T-helper 2 cell treated with Interferon-gamma antibody and Interleukin-4, amounts not matched to agents 5 μg/mL and 100 μg/mL, for 36 hours (primary cell): ENCODE data around the gene EXOC2.

Experiments used
- DNase-seq: peaks from one replicate; pipeline ENCODE4 v3.0.0; 2021; ENCODE audit warnings: low spot score
- H3K27ac Mint-ChIP-seq: one replicate; pipeline ENCODE4 v1.8.0; 2021; ENCODE audit warnings: mild to moderate bottlenecking, mixed read lengths
- H3K27me3 Mint-ChIP-seq: one replicate; pipeline ENCODE4 v1.8.0; 2021; ENCODE audit warnings: low read depth, mixed read lengths
- H3K36me3 Mint-ChIP-seq: one replicate; pipeline ENCODE4 v1.8.0; 2021; ENCODE audit warnings: low read depth, mixed read lengths
- H3K4me1 Mint-ChIP-seq: one replicate; pipeline ENCODE4 v1.8.0; 2021; ENCODE audit warnings: low read depth, mixed read lengths
- H3K4me3 Mint-ChIP-seq: one replicate; pipeline ENCODE4 v1.8.0; 2022; ENCODE audit warnings: mild to moderate bottlenecking, moderate library complexity, mixed read lengths
- H3K9me3 Mint-ChIP-seq: one replicate; pipeline ENCODE4 v1.8.0; 2021; ENCODE audit warnings: mixed read lengths

Gene EXOC2

DNA sequence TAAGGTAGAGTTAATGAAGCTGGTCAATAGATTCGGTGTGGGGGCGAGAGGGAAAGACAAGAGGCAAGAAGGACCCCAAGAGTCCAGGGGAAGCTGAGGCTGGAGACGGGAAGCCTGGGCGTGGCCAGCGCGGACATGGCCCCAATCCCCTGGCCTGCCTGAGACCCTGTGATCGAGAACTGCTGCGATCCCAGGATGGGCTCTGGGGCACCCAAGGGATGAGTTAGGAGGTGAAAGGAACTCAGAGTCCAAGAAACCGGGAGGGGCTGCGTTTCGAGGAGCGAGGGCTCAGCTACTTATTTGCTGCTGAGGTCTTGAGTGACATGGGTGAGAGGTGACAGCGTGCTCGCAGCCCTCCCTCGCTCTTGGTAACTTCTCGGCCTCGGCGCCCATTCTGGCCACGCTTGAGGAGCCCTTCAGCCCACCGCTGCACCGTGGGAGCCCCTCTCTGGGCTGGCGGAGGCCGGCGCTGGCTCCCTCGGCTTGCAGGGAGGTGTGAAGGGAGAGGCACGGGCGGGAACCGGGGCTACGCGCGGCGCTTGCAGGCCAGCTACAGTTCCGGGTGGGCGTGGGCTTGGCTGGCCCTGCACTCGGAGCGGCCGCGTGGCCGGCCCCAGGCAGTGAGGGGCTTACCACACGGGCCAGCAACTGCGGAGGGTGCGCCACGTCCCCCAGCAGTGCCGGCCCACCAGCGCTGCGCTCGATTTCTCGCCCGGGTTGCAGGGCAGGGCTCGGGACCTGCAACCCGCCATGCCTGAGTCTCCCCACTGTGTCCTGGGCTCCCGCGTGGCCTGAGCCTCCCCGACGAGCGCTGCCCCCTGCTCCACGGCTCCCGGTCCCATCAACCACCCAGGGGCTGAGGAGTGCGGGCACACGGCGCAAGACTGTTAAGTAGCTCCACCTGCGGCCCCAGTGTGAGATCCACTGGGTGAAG is 243.2 kb downstream of the EXOC2 start:
- peaks cover 48% of the 10 kb centered on the region for H3K4me1 Mint-ChIP-seq
- H3K9me3 Mint-ChIP-seq, result peaks cover 3% of the 10 kb centered on the region
- DNase-seq, result no peak
- H3K27me3 Mint-ChIP-seq, result peaks cover 3% of the 10 kb centered on the region
- no peak overlapping the region for H3K4me3 Mint-ChIP-seq
- no peaks in the 10 kb centered on the region for H3K36me3 Mint-ChIP-seq
- H3K27ac Mint-ChIP-seq, result peak overlapping the region; percentile 45

DNA sequence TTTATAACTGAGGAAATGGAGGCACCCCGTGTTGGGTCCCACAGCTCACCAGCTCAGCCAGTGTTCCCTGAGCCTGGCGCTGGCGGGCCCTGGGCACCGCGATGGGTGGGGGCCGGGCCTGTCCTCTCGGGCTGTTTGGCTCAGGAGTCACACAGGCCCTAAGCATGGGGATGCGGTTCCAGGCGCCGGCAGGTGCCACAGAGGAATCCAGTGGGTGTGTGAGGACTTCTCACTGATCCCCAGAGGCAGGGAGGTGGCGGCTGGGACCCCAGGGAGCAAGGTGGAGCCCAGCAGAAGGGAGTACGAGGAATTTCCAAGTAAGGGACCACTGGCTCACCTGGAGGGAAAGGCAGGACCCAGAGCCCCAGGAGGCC is 243.9 kb downstream of the EXOC2 start:
- peaks cover 49% of the 10 kb centered on the region for H3K4me1 Mint-ChIP-seq
- H3K27me3 Mint-ChIP-seq, result no peaks in the 10 kb centered on the region
- DNase-seq, result no peak
- no peak overlapping the region for H3K27ac Mint-ChIP-seq
- no peak overlapping the region for H3K4me3 Mint-ChIP-seq
- no peaks in the 10 kb centered on the region for H3K36me3 Mint-ChIP-seq
- peaks cover 3% of the 10 kb centered on the region for H3K9me3 Mint-ChIP-seq

DNA sequence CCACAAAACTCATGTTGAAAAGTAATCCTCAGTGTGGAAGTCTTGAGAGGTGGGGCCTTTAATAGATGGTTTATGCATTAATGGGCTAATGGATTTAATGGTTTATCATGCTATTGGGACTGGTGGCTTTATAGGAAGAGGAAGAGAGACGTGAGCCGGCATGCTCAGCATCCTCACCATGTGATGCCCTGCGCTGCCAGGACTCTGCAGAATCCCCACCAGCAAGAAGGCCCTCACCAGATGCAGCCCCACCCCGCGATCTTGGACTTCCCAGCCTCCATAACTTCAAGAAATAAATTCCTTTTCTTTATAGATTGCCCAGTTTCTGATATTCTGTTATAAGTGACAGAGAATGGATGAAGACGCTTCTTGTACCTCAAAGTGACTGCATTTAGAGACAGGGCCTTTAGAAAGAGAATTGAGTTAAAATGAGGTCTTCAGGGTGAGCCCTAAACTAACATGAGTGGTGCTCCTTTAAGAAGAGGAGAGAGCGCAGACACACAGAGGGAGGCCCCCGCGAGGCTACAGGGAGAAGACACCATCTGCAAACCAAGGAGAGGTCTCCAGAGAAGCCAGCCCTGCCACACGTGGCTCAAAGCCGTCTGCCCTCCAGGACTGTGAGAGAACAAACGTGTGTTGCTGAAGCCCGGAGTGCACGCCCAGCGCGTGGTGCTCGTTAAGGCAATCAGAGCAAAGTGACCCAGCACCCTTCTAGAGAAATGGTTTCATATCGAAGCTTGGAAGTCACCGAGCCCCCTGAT is 244.5 kb downstream of the EXOC2 start:
- Mint-ChIP-seq H3K27ac (peak overlapping the region; percentile 92), H3K9me3 (peaks cover 3% of the 10 kb centered on the region), H3K4me1 (peaks cover 53% of the 10 kb centered on the region), H3K36me3 (no peaks in the 10 kb centered on the region), H3K4me3 (peak overlapping the region; percentile 77), H3K27me3 (no peaks in the 10 kb centered on the region)
- no peak for DNase-seq

DNA sequence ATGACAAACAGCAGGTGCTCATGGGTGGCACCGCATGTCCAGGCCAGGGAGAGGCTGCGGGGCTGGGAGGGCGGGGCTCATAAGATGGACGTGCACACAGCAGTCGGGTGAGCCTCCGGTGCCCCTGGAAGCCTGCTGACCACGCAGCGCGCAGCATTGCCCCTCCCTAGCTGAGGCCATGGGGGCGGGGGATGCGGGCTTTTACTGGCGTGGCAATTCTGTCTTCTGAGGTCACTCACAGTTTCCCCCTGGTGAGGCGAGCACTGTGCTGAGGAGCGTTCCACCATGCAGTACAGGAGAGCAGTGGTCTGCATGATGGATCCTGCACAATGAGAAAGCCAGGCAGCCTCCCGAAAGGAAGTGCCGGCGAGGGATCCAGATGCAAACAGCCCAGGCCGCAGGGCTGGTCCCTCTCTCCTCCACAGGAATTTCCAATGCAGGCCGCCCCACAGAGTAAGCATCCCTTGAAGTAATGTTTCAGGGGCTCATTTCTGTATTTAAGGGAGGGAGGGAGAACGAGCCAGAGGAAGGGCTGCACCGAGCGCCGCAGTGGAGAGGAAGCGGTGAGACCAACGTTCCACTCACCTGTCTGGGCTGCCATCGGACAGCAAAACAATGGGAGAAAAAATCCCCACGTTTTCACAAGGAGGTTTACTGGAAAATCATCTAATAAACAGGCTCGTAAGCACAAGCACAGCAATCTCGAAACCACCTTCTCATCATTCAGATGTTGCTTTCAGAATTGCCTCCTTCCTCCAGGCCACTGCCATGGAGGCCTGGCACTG is 245.4 kb downstream of the EXOC2 start:
- Mint-ChIP-seq H3K9me3 (peaks cover 3% of the 10 kb centered on the region), H3K27me3 (no peaks in the 10 kb centered on the region), H3K36me3 (no peaks in the 10 kb centered on the region), H3K27ac (peak overlapping the region; percentile 92), H3K4me3 (peak overlapping the region; percentile 77), H3K4me1 (peaks cover 56% of the 10 kb centered on the region)
- DNase-seq, result peak; percentile 38

DNA sequence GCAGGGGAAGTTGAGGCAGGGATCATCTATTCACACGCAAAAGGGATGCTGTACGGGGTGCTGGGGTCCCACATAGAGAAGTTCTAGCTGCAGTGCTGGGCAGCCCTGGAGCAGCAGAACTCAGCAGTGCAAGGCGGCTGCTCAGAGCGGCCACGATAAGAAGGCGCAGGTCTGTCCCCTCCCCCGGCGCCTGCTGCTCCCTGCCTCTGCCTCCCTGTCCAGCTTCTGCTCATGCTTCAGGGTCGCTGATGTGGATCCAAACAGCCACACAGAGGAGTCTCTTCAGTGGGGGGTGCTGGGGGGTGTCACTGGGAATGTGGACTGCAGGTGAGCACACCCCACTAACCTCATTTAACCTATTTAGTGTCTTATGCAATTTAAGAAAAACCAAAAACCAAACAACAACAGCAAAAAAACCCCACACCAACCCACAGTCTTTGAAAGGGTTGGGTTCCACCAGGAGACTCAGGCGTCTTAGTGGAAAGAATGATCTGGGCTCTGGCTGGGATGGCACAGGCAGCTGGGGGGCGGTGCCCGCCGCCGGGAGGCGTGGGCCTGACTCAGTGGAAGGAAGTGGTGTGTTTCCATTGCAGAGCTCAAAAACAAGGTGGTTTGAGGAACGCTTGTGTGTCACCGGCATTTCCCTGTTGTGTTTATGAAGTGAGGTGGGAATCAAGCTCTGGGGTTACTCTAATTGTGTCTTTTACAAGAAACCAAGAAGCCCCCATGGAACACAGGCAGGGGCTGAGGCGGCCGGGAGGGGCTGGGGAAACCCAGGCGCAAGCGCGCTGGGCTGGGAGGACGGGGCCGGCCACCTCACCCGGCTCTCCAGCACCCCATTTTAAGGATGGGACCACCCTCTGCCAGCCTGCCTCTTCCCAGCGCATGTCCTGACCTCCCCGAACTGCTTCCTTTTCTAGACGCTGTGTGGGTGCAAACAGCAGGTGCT is 246.2 kb downstream of the EXOC2 start:
- no peaks in the 10 kb centered on the region for H3K36me3 Mint-ChIP-seq
- peaks cover 3% of the 10 kb centered on the region for H3K9me3 Mint-ChIP-seq
- peak; percentile 97 for DNase-seq
- H3K27ac Mint-ChIP-seq, result peak overlapping the region; percentile 92
- H3K27me3 Mint-ChIP-seq, result no peaks in the 10 kb centered on the region
- peaks cover 56% of the 10 kb centered on the region for H3K4me1 Mint-ChIP-seq
- peak overlapping the region; percentile 77 for H3K4me3 Mint-ChIP-seq

GRCh38 chr6:445571-446417 is 247.1 kb downstream of the EXOC2 start:
- no peaks in the 10 kb centered on the region for H3K36me3 Mint-ChIP-seq
- peaks cover 58% of the 10 kb centered on the region for H3K4me1 Mint-ChIP-seq
- H3K4me3 Mint-ChIP-seq, result peak overlapping the region; percentile 77
- peak overlapping the region; percentile 92 for H3K27ac Mint-ChIP-seq
- DNase-seq, result no peak
- no peaks in the 10 kb centered on the region for H3K27me3 Mint-ChIP-seq
- H3K9me3 Mint-ChIP-seq, result peaks cover 3% of the 10 kb centered on the region

DNA sequence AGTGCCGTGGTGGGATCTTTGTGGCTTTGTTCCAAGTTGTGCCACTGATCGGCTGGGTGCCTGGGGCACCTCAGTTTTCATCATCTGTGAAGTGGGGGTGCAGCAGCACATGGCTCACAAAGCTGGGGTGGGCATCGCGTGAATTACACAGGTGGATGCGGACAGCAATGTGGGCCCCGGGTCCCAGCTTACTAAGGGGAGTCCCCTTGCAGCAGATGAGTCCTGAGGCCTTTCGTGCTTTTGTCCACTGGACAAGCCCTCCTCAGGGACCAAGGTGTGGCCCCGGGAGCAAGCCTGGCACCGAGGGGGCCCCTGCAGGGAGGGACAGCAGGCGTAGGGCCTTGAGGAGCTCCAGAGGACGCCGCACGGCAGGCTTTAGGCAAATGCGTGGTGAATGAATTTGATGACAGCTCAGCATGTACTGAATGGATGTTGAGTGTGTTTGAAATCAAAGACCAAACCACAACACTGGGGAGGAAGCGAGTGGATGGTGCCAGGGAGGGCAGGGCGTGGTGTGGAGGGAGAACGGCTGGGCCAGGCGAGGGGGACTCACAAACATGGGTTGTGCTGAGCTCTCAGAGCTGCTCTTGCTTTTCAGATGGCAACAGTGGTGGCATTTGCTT is 248.2 kb downstream of the EXOC2 start:
- Mint-ChIP-seq H3K27ac (peak overlapping the region; percentile 92), H3K4me1 (peaks cover 59% of the 10 kb centered on the region), H3K4me3 (peak overlapping the region; percentile 77), H3K9me3 (no peaks in the 10 kb centered on the region), H3K36me3 (no peaks in the 10 kb centered on the region), H3K27me3 (no peaks in the 10 kb centered on the region)
- peak; percentile 33 for DNase-seq

DNA sequence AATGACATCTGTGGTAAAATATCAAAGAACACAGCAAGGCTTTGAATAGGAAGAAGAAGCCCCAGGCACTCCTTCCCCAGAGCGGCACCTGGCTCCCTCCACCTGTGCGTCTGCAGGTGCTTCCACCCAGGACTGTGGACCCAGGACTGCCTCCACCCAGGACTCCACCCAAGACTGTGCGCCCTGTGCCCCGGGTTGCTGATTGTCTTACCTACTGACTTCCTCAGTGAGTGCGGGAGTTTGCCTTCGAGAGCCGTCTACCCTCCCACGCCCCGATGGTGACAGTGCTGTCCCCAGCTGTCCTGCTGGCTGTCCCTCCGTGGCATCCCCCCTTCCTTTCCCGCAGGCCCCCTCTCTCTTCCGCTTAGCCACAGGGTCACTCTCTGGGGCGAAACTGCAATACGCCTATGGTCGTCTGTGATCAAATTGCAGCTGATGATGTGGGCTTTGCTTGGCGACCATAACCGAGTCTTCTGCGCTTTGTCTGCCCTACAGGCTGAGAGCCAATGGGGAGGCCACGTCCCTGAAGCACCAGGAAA is 249.2 kb downstream of the EXOC2 start:
- Mint-ChIP-seq H3K27me3 (no peaks in the 10 kb centered on the region), H3K4me1 (peaks cover 52% of the 10 kb centered on the region), H3K27ac (peak overlapping the region; percentile 15), H3K4me3 (no peak overlapping the region), H3K36me3 (no peaks in the 10 kb centered on the region), H3K9me3 (no peaks in the 10 kb centered on the region)
- DNase-seq, result no peak

DNA sequence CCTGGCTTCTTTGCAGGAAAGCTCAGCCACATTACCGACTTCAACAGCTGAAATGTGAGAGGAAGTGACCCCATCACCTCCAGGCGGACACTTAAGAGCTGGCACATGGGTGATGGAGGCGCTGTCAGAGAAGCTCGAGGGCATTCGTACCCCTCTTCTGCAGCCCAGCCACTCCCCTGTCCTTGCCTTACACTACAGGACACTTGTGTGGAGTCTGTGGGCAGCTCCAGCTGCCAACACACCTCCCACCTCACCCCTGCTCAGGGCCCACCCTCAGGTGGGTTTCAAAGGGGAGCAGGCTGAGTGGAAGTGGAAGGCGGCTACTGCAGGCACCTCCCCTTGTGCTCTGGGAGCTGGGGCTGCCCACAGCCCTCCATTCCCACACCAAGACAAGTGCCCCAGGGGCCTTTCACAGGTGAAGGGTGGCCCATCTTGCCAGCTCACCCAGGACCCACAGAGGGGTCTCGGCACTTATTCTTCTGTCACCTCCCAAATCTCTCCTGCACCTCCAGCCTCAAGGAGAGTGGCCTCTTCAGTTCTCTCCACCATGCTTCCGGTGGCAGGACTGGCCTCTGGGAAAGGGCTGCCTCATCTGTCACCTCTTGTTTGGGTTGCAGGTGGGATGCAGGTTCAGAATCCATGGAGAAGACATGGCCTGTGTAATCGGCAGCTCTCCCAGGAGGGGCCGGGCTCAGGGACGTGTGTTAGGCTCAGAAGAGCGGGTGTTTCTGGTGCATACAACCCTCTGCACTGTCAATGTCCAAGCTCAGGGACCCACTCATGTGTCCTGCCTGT is 251.6 kb downstream of the EXOC2 start:
- Mint-ChIP-seq H3K36me3 (no peaks in the 10 kb centered on the region), H3K9me3 (no peaks in the 10 kb centered on the region), H3K27me3 (no peaks in the 10 kb centered on the region), H3K27ac (no peak overlapping the region), H3K4me3 (no peak overlapping the region), H3K4me1 (peaks cover 33% of the 10 kb centered on the region)
- no peak for DNase-seq

DNA sequence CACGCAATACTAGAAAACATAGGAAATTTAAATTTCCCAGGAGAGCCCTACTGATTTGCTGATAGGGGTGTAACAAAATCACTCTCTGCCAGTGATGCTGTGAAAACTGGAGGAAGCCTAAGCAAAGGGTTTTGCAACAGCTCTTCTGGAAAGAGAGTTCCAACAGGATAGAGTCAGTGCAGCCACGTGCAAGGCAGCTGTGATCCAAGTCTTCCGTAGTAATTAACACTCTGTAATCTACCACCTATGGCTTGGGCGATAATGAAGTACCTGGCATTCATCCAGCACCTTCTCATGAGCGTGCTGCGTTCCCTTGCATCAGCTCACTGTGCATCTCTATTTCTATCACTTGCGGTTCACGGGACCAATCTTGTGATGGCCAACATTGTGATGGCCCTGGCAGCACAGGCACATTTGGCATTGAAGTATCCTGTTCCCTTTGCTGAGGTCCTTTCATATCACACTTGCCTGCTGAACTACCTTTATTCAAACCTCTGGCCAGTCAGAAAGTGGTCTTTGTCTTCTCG is 253.2 kb downstream of the EXOC2 start:
- Mint-ChIP-seq H3K27ac (no peak overlapping the region), H3K27me3 (no peaks in the 10 kb centered on the region), H3K9me3 (no peaks in the 10 kb centered on the region), H3K4me3 (no peak overlapping the region), H3K36me3 (no peaks in the 10 kb centered on the region), H3K4me1 (peaks cover 26% of the 10 kb centered on the region)
- peak; percentile 2 for DNase-seq

DNA sequence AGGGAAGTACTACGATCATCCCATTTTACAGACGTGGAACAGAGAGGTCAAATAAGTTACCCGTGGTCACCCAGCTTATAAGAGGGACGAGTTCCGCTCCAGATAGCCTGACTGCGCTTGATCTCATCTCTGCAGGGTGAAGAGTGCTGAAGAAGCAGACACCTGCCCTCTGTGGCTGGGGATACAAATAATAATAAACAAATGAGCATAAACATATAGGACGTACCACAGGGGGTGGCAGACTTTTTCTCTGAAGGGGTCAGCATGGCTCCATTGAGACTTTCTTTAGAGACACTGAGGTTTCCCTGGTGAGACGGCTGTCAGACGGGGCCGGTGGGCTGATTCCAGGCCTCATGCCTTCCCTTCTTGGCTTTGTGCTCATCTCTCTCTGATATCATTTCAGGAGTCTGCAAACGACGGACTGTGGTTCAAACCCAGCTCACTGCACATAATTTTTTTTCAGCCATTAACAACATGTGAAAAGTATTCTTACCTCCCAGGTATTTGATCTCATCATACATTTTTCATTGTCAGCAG is 254.2 kb downstream of the EXOC2 start:
- H3K4me1 Mint-ChIP-seq, result peaks cover 29% of the 10 kb centered on the region
- H3K9me3 Mint-ChIP-seq, result no peaks in the 10 kb centered on the region
- no peaks in the 10 kb centered on the region for H3K27me3 Mint-ChIP-seq
- H3K27ac Mint-ChIP-seq, result no peak overlapping the region
- H3K4me3 Mint-ChIP-seq, result no peak overlapping the region
- no peaks in the 10 kb centered on the region for H3K36me3 Mint-ChIP-seq
- DNase-seq, result peak; percentile 2
